T1000 (cell line): ENCODE measurements around the gene PLCD1.
A peak's percentile ranks its signal among the peaks of the same experiment; 100 is the strongest.
"Not testable (repeated sequence)": the region's sequence is repeated elsewhere in the genome, so short reads cannot be mapped to it uniquely, and the experiment has no call there.

Source experiments
- DNase-seq: peaks from one replicate; lab custom pipeline; 2025; ENCODE audit warnings: mixed read lengths; lab: John Stamatoyannopoulos, UW

Gene PLCD1

DNA sequence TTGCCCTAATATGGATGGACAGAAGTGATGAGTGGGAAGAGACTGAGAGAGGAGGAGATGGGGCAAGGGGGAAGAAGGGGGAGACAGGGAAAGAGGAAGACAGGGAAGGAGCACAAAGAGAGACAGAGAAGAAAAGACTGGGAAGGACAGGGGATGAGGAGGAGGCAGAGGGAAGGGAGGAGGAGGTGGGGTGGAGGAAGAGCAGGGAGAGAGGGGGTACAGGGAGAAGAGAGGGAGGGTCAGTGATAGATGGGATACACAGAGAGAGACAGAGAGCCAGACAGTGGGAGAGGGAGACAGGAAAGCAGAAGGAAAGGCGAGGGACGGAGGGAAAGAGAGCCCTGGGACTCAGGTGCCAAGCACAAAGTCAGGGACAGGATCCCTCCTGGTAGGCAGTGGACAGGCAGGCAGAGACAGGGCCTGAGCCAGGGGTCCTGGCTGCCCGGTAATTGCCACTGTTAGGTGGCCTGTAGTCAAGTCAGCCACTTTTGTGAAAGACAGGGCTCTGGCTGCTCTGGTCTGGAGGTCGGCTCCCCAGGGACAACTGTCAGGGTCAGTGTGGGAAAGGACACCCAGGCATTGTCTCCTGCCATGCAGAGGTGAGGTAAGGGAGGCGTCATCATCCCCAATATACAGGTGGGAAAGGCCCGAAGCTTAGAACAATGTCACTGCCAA is 29.1 kb downstream of the PLCD1 start:
- DNase-seq = no peak

DNA sequence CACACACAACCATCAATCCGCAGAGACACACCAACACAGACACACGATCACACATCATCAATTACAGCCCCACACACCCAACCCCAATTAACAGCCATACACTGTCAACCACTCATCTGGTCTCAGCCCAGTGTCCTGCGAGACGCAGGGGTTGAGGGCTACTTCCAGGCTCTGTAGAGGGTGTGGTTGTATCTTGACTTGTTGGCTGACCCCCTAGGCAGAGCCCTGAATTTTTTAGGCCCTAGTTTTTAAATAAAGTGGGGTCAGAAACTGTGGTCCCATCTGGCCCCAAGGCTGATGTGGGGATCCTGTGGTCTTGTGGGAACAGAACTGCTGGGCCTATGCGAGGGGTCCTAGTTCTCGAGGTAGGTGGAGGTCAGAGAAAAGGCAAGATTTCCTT is 29.6 kb downstream of the PLCD1 start:
- DNase-seq = no peak

DNA sequence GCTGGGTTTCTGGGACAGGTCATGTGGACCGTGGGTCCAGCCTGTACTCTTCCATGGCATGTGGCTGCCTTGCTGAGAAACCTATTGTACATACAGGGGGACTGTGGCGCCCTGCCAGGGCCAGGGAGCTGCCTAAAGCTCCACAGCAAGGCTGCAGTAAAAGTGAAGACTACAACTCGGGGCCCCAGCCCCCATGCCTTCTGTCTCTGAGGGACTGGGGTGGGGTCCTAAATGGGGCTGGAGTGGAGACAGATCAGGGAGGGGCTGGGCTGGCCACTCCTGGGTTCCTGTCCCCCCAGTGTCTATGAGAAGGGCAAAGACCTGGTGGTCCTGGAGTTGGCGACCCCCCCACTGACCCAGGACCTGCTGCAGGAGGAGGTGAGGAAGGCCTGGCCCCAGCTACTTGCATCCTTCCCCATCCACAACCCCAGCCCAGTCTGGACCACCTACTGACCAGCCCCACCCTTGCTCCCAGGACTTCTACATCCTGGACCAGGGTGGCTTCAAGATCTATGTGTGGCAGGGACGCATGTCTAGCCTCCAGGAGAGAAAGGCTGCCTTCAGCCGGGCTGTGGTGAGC is 31.6 kb downstream of the PLCD1 start:
- no peak for DNase-seq

DNA sequence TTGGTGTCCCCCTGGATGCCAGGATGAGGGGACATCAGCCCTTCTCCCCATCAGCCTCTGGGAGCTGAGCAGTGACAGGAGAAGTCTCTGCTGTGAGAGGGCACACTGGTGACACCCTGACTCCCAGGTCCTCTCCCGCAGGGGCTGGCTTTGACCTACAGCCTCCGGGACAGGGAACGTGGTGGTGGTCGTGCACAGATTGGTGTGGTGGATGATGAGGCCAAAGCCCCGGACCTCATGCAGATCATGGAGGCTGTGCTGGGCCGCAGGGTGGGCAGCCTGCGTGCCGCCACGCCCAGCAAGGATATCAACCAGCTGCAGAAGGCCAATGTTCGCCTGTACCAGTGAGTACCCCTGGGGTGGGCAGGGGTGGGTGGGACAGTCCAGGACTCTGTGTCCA is 32.1 kb downstream of the PLCD1 start:
- DNase-seq = no peak

DNA sequence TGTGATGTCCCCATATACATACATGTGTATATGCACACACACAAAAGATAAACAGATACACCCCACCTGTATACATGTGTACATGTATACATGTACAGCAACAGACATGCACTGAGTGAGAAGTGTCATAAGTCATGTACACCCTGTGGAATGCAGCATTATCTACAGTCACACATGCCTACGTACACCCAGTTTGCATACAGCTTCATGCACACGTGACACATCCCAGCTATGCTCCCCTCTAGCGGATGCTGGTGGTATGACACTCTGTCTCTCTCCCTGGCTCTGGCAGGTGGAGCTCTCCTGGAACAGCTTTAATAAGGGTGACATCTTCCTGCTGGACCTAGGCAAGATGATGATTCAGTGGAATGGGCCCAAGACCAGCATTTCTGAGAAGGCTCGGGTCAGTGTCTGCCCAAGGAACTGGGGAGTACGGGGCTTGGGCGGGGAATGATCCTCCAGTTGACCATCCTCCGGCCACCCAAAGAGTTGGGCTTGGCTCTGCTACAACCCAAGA is 32.6 kb downstream of the PLCD1 start:
- peak; percentile 75 for DNase-seq

DNA sequence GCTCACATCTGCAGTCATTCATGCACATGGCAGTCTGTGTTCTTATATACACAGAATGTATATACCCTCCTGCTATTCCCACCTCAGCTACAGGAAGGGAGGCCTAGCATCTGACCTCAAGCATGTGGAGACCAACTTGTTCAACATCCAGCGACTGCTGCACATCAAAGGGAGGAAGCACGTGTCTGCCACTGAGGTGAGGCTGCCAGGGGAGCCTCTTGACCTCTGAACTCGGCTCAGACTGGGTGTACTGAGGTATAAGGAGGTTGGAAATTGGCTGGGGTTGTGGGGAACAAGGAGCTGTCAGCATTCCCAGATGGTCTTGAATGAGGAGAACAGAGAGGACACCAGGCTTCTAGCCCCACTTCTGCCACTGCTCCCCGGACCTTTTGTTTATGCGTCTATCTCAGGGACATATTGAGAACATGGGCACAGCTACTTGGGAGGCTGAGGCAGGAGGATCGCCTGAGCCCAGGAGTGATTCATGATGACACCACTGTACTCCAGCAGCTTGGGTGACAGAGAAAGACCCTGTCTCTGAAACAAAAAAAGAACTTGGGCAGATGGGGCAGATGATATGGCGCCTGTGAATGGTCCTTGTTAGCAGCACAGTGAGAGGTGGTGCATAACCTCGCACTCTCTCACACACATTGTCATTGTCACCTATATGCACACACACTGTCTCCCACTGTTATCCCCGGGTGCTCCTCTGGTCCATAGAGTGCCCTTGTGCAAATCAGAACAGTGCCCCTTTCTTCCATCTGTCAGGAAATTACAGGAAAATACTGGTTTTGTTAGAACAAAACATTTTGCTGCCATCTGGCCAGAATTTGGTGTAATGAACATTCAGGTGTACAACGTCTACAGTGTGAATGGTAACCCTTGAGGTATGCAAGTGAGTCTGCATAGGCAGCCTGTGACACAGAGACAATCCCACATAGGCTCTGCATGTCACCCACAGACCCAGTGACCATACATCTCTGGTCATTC is 33.5 kb downstream of the PLCD1 start:
- DNase-seq = no peak

DNA sequence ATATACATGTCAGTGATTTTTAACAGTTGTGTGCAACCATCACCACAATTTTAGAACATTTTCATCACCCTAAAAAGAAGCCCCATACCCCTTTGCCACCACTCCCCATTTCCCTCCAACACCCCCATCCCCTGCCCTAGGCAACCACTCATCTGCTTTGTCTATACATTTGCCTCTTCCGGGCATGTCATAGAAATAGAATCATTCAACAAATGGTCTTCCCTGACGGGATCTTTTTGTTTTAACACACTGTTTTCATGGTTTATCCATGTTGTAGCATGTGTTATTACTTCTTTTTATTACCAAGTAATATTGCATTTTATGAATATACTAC is 34.8 kb downstream of the PLCD1 start:
- no peak for DNase-seq

DNA sequence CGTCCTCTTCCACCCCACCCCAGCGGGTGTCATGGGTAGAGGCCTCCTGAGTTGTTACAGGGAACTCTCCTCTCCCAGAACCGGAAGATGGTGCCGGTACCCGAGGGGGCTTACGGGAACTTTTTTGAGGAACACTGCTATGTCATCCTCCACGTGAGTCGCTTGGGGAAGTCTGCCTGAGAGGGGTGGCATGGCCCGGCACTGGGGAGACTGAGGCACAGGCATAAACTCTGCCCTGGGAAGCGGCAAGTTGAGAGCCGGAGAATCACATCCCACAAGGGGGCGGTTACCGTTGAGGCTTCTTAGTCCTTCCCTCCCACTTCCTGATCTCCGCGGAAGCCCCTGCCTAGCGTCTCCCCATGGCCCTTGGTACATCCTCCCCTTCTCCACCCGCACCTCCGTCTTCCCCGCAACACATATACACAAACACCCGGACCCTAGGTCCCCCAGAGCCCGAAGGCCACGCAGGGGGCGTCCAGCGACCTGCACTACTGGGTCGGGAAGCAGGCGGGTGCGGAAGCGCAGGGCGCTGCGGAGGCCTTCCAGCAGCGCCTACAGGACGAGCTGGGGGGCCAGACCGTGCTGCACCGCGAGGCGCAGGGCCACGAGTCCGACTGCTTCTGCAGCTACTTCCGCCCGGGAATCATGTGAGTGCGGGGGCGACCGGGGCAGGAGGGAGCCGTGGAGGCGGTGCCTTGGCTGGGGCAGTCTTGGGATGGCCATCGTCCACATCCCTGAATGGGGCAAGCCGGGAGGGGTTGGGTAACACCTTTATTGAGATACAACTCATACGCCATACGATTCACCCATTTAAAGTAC is 35.4 kb downstream of the PLCD1 start:
- no peak for DNase-seq

DNA sequence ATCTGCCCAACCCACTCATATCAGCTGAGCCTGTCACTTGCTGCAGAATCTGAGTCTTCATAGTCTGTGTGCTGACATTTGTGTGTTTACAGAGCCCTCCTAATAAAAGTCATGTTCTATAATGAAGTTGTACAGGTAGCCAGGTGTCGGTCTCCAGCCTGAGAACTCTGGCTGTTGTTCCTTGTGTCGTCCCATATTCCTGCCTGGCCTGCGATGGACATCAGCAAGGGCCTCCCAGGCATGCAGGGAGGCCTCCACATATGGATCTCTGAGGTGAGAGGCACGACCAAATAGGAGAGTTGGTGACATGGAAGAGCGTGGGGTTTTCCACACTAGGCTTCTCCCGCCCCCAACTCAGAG is 36.0 kb downstream of the PLCD1 start:
- no peak for DNase-seq

DNA sequence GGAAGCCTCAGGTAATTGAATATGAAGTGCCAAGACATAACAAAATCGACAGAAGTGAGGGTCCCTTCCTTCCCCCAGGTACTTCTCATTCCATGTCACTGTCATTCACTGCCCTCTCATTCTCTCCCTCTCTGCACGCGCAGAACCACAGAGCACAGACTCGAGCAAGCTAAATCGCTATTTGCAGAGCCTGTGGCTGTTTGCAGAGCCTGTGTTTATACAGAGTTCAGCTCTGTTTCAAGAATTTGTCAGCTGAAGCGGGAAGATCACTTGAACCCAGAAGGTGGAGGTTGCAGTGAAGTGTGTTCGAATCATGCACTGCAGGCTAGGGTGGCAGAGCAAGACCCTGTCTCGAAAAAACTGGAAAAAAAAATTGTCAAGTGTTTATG is 36.4 kb downstream of the PLCD1 start:
- DNase-seq = no peak

DNA sequence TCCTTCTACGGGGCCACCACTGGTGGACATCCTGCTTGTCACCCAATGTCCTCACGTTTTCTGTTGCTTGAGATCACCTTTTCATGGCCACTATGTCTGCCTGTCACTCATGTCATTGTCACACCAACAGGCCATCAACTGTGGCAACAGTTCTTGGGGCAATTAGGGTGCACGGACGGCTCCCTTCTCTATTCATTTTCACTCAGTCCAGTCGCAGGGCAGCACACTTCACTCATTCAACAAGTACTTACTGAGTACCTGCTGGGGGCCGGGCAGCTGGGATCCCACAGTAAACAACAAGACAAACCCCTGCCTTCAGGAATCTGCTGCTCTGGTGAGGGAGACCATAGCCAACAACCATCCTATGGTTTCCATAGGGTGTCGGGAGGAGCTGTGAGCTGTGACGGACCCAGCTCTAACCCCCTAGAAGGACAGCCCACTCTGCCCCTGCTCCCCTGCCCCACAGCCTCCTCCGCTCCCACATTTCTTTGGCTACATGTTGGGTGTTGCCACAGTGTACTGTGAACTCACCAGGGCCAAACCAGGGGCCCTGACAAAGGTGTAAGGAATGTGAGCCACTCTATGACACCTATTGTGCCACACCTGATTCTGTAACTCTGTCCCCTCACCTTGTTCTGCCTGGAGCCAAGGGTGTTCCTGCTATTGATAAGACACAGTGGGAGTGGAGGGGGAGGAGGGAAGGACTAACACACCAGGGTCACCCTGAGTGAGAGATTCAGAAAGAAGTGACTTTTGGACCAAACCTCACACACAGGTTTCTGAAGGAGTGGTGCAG is 37.0 kb downstream of the PLCD1 start:
- no peak for DNase-seq

DNA sequence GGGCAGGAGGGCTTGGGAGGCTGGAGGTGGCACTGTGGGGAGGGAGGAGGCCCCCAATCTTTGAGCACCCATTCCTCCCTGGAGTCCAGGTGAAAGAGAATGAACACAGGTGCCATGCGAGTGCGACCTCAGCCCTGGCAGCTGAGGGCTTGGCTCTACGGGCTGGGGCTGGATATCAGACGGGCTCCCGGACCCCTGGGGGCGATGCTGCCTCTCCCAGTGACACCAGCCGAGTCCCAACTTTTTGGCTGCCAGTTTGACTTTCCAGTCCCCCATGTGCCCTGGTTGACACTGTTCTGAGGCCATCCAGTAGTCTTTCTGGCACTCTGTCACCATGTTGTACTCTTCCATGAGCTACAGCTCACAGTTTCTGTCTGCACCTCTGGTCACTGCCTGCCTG is 37.6 kb downstream of the PLCD1 start:
- no peak for DNase-seq

DNA sequence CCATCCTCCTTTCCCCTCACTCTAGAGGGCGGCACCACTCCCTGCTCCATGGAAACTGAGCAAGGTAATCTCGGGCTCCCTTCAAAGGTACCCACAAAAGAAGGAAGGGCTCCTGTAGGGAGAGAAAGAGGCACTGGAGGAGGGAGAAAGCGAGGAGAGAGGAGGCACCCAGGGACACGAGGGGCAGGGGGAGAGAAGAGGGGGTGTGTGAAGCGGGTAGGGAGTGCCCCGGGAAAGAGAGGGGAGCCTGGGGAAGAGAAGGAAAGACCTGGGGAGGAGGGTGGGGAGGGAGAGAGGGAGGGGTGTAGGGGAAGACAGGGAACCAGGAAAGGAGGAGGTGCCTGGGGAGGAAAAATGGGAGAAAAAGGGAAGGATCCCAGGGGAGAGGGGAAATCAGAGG is 38.3 kb downstream of the PLCD1 start:
- no peak for DNase-seq

DNA sequence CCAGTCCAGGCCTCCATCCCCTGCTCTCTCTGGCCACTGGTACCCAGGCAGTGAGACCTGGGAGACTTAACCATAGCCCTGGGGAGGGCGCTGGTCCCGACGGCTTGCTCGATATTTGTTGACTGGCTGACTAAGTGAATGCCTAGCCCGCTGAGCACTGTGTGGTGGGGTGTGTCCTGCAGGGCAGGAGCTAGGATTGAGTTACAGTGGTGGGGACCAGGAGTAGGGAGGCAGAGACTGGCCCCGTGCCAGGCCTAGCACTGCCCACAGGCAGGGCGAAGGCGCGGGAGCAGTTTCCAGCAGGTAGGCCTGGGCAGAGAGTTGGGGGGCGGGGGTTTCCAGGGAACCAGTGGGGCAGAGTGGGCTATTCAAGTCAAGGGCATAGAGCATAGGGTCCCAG is 38.9 kb downstream of the PLCD1 start, which contains the start of gene VILL:
VILL (plus strand) TSS at position 260 of the 400 bp plus-strand sequence. CDS start 2,887 bp downstream, outside the sequence.
- DNase-seq = no peak

DNA sequence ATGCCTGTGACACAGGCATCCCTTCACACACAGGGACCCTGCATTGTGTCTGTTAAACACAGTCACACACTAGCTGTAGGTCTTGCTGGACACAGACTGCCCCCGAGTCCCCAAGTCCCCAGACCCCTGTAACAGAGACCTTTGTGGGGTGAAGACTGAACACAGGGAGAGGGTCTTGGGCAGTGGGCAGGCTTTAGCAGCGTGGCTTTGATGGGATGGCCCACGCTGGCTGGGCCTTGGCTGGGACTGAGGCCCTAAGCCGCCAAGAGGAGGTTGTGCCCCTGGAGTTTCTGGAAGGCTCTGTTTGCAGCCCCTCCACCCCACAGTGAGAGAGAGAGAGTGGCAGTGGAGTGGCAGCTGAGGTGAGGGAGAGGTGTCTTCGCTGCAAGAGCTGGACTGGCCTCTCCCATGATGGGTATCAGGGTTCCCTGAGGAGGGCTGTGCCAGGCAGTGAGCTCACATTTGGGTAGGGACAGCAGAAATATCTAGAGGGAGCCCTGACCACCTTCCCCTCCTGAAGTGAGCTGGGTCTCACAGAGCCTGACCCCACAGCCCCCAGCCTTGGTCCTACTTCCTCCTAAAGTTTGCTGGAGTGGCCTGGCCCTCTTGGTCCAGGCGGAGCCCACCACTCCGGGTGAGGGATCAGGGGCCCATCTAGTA is 39.5 kb downstream of the PLCD1 start:
- DNase-seq = no peak

DNA sequence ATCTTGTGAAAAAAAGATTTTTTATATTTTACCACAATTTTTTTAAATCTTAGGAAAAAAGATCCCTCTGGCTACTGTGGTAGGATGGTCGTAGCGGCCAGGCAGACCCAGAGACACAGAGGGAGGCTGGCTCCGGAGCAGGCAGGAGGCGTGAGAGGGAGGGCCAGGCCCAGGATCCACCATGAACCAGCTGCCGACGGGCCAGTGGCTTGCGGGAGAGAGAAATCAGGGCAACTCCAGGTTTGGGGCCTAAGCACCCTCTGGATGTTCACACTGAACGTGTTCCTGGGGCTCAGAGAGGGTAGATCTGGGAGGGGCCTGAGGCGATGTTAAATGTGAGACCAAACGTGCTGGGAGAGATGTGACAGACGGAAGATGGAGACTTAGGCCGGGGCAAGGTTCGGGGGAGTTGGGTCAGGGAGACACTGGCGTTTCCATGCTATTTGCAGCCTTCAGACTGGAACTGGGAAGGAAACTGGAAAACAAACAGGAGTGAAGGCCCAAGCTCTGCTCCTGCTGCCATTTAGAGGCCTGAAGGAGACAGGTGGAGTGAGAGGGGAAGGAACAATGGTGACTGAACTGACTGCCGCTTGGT is 40.4 kb downstream of the PLCD1 start:
- no peak for DNase-seq

DNA sequence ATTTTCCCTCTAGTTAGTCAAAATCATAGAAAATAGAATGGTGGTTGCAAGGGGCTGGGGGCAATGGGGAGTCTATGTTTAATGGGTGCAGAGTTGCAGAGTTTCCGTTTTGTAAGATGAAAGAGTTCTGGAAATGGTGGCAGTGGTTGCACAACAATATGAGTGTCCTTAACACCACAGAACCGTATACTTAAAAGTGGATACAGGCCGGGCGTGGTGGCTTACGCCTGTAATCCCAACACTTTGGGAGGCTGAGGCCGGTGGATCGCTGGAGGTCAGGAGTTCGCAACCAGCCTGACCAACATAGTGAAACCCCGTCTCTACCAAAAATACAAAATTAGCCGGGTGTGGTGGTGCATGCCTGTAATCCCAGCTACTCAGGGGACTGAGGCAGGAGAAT is 41.1 kb downstream of the PLCD1 start:
- DNase-seq = not testable (repeated sequence)

DNA sequence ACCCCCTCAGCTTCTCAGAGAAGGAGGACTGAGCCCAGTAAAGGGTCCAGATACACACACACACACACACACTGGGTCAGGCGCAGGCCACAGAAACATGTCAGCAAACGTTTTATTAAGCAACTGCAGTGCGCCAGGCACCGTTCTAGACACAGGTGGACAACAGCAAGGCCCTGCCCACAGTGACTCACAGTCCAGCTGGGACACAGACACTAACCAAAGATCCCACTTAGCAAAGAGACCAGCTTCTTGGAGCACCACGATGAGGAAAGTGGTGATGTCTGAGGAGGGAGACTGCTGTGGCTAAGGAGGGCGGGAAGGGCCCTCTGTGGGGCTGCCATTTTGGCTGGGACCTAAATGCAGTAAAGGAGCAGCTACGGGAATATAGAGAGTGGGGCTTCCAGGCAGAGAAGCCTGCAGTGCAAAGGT is 41.7 kb downstream of the PLCD1 start:
- no peak for DNase-seq

DNA sequence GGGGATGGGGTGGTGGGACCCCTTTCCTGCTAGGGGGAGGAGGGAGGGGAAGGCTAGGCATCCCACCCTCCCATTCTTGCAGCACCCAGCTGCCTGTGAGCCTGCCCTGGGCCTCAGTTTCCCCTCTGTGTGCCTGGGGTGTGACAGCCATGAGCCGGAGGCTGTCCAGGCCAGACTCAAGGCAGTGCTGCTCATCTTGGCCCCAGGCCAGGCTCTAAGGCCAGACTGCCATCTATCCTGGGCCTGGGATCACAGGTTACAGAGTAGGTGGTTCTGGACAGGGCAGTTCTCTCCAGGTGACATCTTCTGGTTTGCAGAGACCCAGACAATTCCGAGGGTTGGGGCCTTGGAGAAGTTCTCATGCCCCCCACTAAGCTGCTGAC is 42.1 kb downstream of the PLCD1 start:
- DNase-seq = no peak
